Measurements from ENCODE around the gene COPG2.

The COPG2 gene

GRCh38 chr7:130506358-130506757, 162.2 kb downstream of the COPG2 start:
- Histone ChIP-seq H4K20me1 (ENCODE audit: control insufficient read depth, insufficient read depth, low read depth, low read length) (no peaks in the 10 kb centered on the region), H3K27me3 (ENCODE audit: control insufficient read depth, low read length) (no peaks in the 10 kb centered on the region), H3K27ac (ENCODE audit: low read depth, low read length) (no peak overlapping the region), H3K4me2 (ENCODE audit: low read length) (no peak overlapping the region), H3K9me2 (replicated peaks; ENCODE audit: control insufficient read depth, low read length) (no peaks in the 10 kb centered on the region), H3K79me2 (ENCODE audit: control insufficient read depth, low read length) (no peaks in the 10 kb centered on the region), H3K4me1 (ENCODE audit: control insufficient read depth, low read length) (no peaks in the 10 kb centered on the region), H3K36me3 (ENCODE audit: control insufficient read depth, low read length) (peaks cover 5% of the 10 kb centered on the region; the same call in 1 of the 2 replicates), H3K4me3 (ENCODE audit: low read length) (no peak overlapping the region), H3K9me3 (ENCODE audit: control insufficient read depth, insufficient read depth, low read length) (no peaks in the 10 kb centered on the region), H3F3A (ENCODE audit: control insufficient read depth, insufficient read depth) (no peaks in the 10 kb centered on the region)
- TF ChIP-seq CTCF (IDR thresholded peaks at IDR 0.05; ENCODE audit: low read depth, low read length, poor library complexity, severe bottlenecking), result no peak
- no peak for TF ChIP-seq EZH2phosphoT487 (IDR thresholded peaks at IDR 0.05; ENCODE audit: borderline replicate concordance, low read length)

- H3K79me2 ChIP-seq (ENCODE audit: control insufficient read depth, low read length), result no peaks in the 10 kb centered on the region
- H3K9me3 ChIP-seq (ENCODE audit: control insufficient read depth, insufficient read depth, low read length), result no peaks in the 10 kb centered on the region
- no peak for TF ChIP-seq EZH2phosphoT487 (IDR thresholded peaks at IDR 0.05; ENCODE audit: borderline replicate concordance, low read length)
- no peak overlapping the region for H3K27ac ChIP-seq (ENCODE audit: low read depth, low read length)
- no peaks in the 10 kb centered on the region for H3K4me1 ChIP-seq (ENCODE audit: control insufficient read depth, low read length)
- H3K27me3 ChIP-seq (ENCODE audit: control insufficient read depth, low read length), result no peaks in the 10 kb centered on the region
- H3K4me3 ChIP-seq (ENCODE audit: low read length), result no peak overlapping the region
- no peak overlapping the region for H3K4me2 ChIP-seq (ENCODE audit: low read length)
- H3F3A ChIP-seq (ENCODE audit: control insufficient read depth, insufficient read depth), result no peaks in the 10 kb centered on the region
- H4K20me1 ChIP-seq (ENCODE audit: control insufficient read depth, insufficient read depth, low read depth, low read length), result no peaks in the 10 kb centered on the region
- peaks cover 5% of the 10 kb centered on the region; the same call in 1 of the 2 replicates for H3K36me3 ChIP-seq (ENCODE audit: control insufficient read depth, low read length)
- no peaks in the 10 kb centered on the region for H3K9me2 ChIP-seq (replicated peaks; ENCODE audit: control insufficient read depth, low read length)
These were observed 162.8 kb downstream of the COPG2 start for GRCh38 chr7:130505753-130506152.

GRCh38 chr7:130500910-130501309, 167.6 kb downstream of the COPG2 start:
- Histone ChIP-seq H3K27me3 (ENCODE audit: control insufficient read depth, low read length) (no peaks in the 10 kb centered on the region), H3K27ac (ENCODE audit: low read depth, low read length) (no peak overlapping the region), H3F3A (ENCODE audit: control insufficient read depth, insufficient read depth) (no peaks in the 10 kb centered on the region), H4K20me1 (ENCODE audit: control insufficient read depth, insufficient read depth, low read depth, low read length) (no peaks in the 10 kb centered on the region), H3K4me2 (ENCODE audit: low read length) (no peak overlapping the region), H3K9me2 (replicated peaks; ENCODE audit: control insufficient read depth, low read length) (no peaks in the 10 kb centered on the region), H3K9me3 (ENCODE audit: control insufficient read depth, insufficient read depth, low read length) (no peaks in the 10 kb centered on the region), H3K4me1 (ENCODE audit: control insufficient read depth, low read length) (no peaks in the 10 kb centered on the region), H3K4me3 (ENCODE audit: low read length) (no peak overlapping the region), H3K79me2 (ENCODE audit: control insufficient read depth, low read length) (no peaks in the 10 kb centered on the region), H3K36me3 (ENCODE audit: control insufficient read depth, low read length) (no peaks in the 10 kb centered on the region)
- no peak for TF ChIP-seq EZH2phosphoT487 (IDR thresholded peaks at IDR 0.05; ENCODE audit: borderline replicate concordance, low read length)
- no peak for TF ChIP-seq CTCF (IDR thresholded peaks at IDR 0.05; ENCODE audit: low read depth, low read length, poor library complexity, severe bottlenecking)

DNA sequence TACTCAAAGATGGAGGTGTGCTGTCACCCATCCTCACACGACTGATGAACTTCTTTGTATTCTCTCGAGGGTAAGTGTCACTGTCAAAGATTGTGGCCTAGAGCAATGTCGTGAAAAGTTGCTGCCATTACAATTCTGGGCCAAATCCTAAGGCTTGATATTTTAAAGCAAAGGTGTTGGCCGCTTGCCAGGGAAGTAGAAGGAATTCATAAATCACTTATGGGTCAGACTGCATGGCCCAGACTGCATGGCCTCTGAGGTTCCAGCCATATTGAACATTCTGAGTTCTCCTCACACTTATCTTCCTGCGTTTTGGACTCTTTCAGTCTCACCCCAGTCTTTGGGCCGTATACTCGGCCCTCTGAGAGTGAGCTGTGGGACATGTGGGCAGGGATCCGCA, 168.1 kb downstream of the COPG2 start:
- Histone ChIP-seq H3K9me3 (ENCODE audit: control insufficient read depth, insufficient read depth, low read length) (no peaks in the 10 kb centered on the region), H3K4me2 (ENCODE audit: low read length) (no peak overlapping the region), H3K4me3 (ENCODE audit: low read length) (no peak overlapping the region), H3K4me1 (ENCODE audit: control insufficient read depth, low read length) (no peaks in the 10 kb centered on the region), H3F3A (ENCODE audit: control insufficient read depth, insufficient read depth) (no peaks in the 10 kb centered on the region), H3K27ac (ENCODE audit: low read depth, low read length) (no peak overlapping the region), H3K79me2 (ENCODE audit: control insufficient read depth, low read length) (no peaks in the 10 kb centered on the region), H3K36me3 (ENCODE audit: control insufficient read depth, low read length) (no peaks in the 10 kb centered on the region), H4K20me1 (ENCODE audit: control insufficient read depth, insufficient read depth, low read depth, low read length) (no peaks in the 10 kb centered on the region), H3K9me2 (replicated peaks; ENCODE audit: control insufficient read depth, low read length) (no peaks in the 10 kb centered on the region), H3K27me3 (ENCODE audit: control insufficient read depth, low read length) (no peaks in the 10 kb centered on the region)
- no peak for TF ChIP-seq CTCF (IDR thresholded peaks at IDR 0.05; ENCODE audit: low read depth, low read length, poor library complexity, severe bottlenecking)
- TF ChIP-seq EZH2phosphoT487 (IDR thresholded peaks at IDR 0.05; ENCODE audit: borderline replicate concordance, low read length), result no peak
